Skeletal muscle tissue (tissue), 4 donors: Measurements from ENCODE around the gene JADE2. TPM values are rescaled to one million over a fixed set of nuclear protein-coding genes. Genes with fewer than 3 reads are reported as not detected.
"Not testable (repeated sequence)": the region's sequence is repeated elsewhere in the genome, so short reads cannot be mapped to it uniquely, and the experiment has no call there.

Experiments used
- H3K27ac ChIP-seq: one replicate; pipeline ENCODE4 v1.7.0; 2013; ENCODE audit warnings: mild to moderate bottlenecking, low read depth, low read length, inconsistent platforms
- H3K27me3 ChIP-seq, 3 donors: one replicate each; pipeline ENCODE4 v1.7.0; 2013; ENCODE audit warnings: low read length in 3 of 3; ENCODE audit not compliant: control insufficient read depth in 3 of 3, insufficient read depth in 3 of 3
- H3K36me3 ChIP-seq, 3 donors: one replicate each; pipeline ENCODE4 v1.7.0; 2013; ENCODE audit warnings: low read length in 3 of 3; ENCODE audit not compliant: control insufficient read depth in 3 of 3, insufficient read depth in 3 of 3
- H3K4me1 ChIP-seq, 3 donors: one replicate each; pipeline ENCODE4 v1.7.0; 2013; ENCODE audit warnings: low read length in 3 of 3, mild to moderate bottlenecking in 3 of 3; ENCODE audit not compliant: control insufficient read depth in 3 of 3, insufficient read depth in 3 of 3
- H3K4me3 ChIP-seq, 3 donors: one replicate each; pipeline ENCODE4 v1.7.0; 2013; ENCODE audit warnings: low read length in 3 of 3
- H3K9ac ChIP-seq, 3 donors: one replicate each; pipeline ENCODE4 v1.7.0; 2013; ENCODE audit warnings: low read length in 3 of 3, mild to moderate bottlenecking in 3 of 3, moderate library complexity in 2 of 3, low read depth in 1 of 3
- H3K9me3 ChIP-seq, 3 donors: one replicate each; pipeline ENCODE4 v1.7.0; 2013; ENCODE audit warnings: low read length in 3 of 3; ENCODE audit not compliant: control insufficient read depth in 3 of 3
- total RNA-seq: library from RNA; depleted of rRNA; stranded (reverse); fragments of >200 nt; gene quantifications from one replicate; pipeline ENCODE4 v1.2.3, GENCODE V29; 2014
- donor health status: Osteomylitis.

The JADE2 gene
- total RNA-seq, 1 donor from 2014 or later: 1.6 TPM

GRCh38 chr5:134595458-134595838, 70.0 kb downstream of the JADE2 start:
- peaks cover 32 to 47% (median 38%) of the 10 kb centered on the region in 3 donors for H3K4me1 ChIP-seq
- peak overlapping the region in 1 of 3 donors; percentile 9 for H3K4me3 ChIP-seq
- H3K27me3 ChIP-seq: no peaks in the 10 kb centered on the region
- H3K36me3 ChIP-seq: no peaks in the 10 kb centered on the region
- H3K9me3 ChIP-seq: no peaks in the 10 kb centered on the region
- peak overlapping the region; percentile 80 for H3K27ac ChIP-seq
- peak overlapping the region; percentile 9 to 35 (median 14) for H3K9ac ChIP-seq

GRCh38 chr5:134599820-134600219, 74.3 kb downstream of the JADE2 start:
- not testable (repeated sequence) for H3K4me3 ChIP-seq, H3K9me3 ChIP-seq, H3K9ac ChIP-seq, H3K27me3 ChIP-seq, H3K27ac ChIP-seq
- H3K36me3 ChIP-seq: peaks cover 5 to 12% (median 11%) of the 10 kb centered on the region in 3 donors
- H3K4me1 ChIP-seq: peaks cover 10 to 16% (median 11%) of the 10 kb centered on the region in 3 donors

- Histone ChIP-seq H3K9me3 (no peaks in the 10 kb centered on the region), H3K27me3 (no peaks in the 10 kb centered on the region), H3K4me1 (peaks cover 2 to 8% (median 3%) of the 10 kb centered on the region in 3 donors), H3K4me3 (no peak overlapping the region), H3K9ac (no peak overlapping the region), H3K36me3 (peaks cover 6 to 18% (median 15%) of the 10 kb centered on the region in 3 donors), H3K27ac (no peak overlapping the region)
Measured at GRCh38 chr5:134600600-134600999, 75.1 kb downstream of the JADE2 start.

GRCh38 chr5:134603059-134603458, 77.6 kb downstream of the JADE2 start:
- H3K36me3 ChIP-seq: peaks cover 13 to 37% (median 33%) of the 10 kb centered on the region in 3 donors
- H3K4me3 ChIP-seq: no peak overlapping the region
- no peaks in the 10 kb centered on the region for H3K27me3 ChIP-seq
- H3K9ac ChIP-seq: no peak overlapping the region
- H3K4me1 ChIP-seq: peaks cover 0 to 6% (median 0%) of the 10 kb centered on the region in 3 donors
- H3K9me3 ChIP-seq: no peaks in the 10 kb centered on the region
- no peak overlapping the region for H3K27ac ChIP-seq

GRCh38 chr5:134604908-134605307, 79.4 kb downstream of the JADE2 start:
- H3K27me3 ChIP-seq: no peaks in the 10 kb centered on the region
- H3K4me1 ChIP-seq: peaks cover 8 to 16% (median 12%) of the 10 kb centered on the region in 3 donors
- peaks cover 22 to 51% (median 46%) of the 10 kb centered on the region in 3 donors for H3K36me3 ChIP-seq
- H3K9ac ChIP-seq: no peak overlapping the region
- H3K9me3 ChIP-seq: no peaks in the 10 kb centered on the region
- H3K4me3 ChIP-seq: no peak overlapping the region
- H3K27ac ChIP-seq: no peak overlapping the region

GRCh38 chr5:134606726-134607125, 81.3 kb downstream of the JADE2 start:
- H3K4me3 ChIP-seq: no peak overlapping the region
- peaks cover 29 to 58% (median 57%) of the 10 kb centered on the region in 3 donors for H3K36me3 ChIP-seq
- H3K27me3 ChIP-seq: no peaks in the 10 kb centered on the region
- no peaks in the 10 kb centered on the region for H3K9me3 ChIP-seq
- no peak overlapping the region for H3K27ac ChIP-seq
- H3K4me1 ChIP-seq: peaks cover 8 to 13% (median 12%) of the 10 kb centered on the region in 3 donors
- no peak overlapping the region for H3K9ac ChIP-seq

- peaks cover 31 to 64% (median 62%) of the 10 kb centered on the region in 3 donors for H3K36me3 ChIP-seq
- peak overlapping the region; percentile 8 for H3K27ac ChIP-seq
- no peak overlapping the region for H3K4me3 ChIP-seq
- no peaks in the 10 kb centered on the region for H3K27me3 ChIP-seq
- no peak overlapping the region for H3K9ac ChIP-seq
- peaks cover 8 to 12% (median 10%) of the 10 kb centered on the region in 3 donors for H3K4me1 ChIP-seq
- no peaks in the 10 kb centered on the region for H3K9me3 ChIP-seq
Measured at GRCh38 chr5:134608555-134608954, 83.1 kb downstream of the JADE2 start.

- Histone ChIP-seq H3K9me3 (no peaks in the 10 kb centered on the region), H3K27ac (peak overlapping the region; percentile 8), H3K4me1 (peaks cover 8 to 12% (median 10%) of the 10 kb centered on the region in 3 donors), H3K9ac (no peak overlapping the region), H3K36me3 (peaks cover 30 to 64% (median 61%) of the 10 kb centered on the region in 3 donors), H3K4me3 (no peak overlapping the region), H3K27me3 (no peaks in the 10 kb centered on the region)
Measured at GRCh38 chr5:134609232-134609851, 83.9 kb downstream of the JADE2 start.

- Histone ChIP-seq H3K9me3 (no peaks in the 10 kb centered on the region), H3K27me3 (no peaks in the 10 kb centered on the region), H3K9ac (no peak overlapping the region), H3K4me3 (no peak overlapping the region), H3K36me3 (peaks cover 24 to 57% (median 54%) of the 10 kb centered on the region in 3 donors), H3K27ac (no peak overlapping the region), H3K4me1 (peaks cover 8 to 12% (median 10%) of the 10 kb centered on the region in 3 donors)
Measured at GRCh38 chr5:134610725-134611124, 85.3 kb downstream of the JADE2 start.

- no peak overlapping the region for H3K4me3 ChIP-seq
- H3K36me3 ChIP-seq: peaks cover 18 to 51% (median 47%) of the 10 kb centered on the region in 3 donors
- H3K27ac ChIP-seq: no peak overlapping the region
- H3K9ac ChIP-seq: no peak overlapping the region
- no peaks in the 10 kb centered on the region for H3K27me3 ChIP-seq
- peaks cover 8 to 12% (median 10%) of the 10 kb centered on the region in 3 donors for H3K4me1 ChIP-seq
- no peaks in the 10 kb centered on the region for H3K9me3 ChIP-seq
Measured at GRCh38 chr5:134611515-134611914, 86.0 kb downstream of the JADE2 start.
